HG02943 (cell line): ENCODE results near the gene CASP4.
"Not testable (repeated sequence)": the region's sequence is repeated elsewhere in the genome, so short reads cannot be mapped to it uniquely, and the experiment has no call there.

Source experiments
- ATAC-seq: cut with Tn5 transposase; IDR thresholded peaks from one replicate; pipeline ENCODE4 v1.9.1; 2021; ENCODE audit warnings: mild to moderate bottlenecking, low read depth, moderate library complexity; ENCODE audit not compliant: unreplicated experiment

CASP4 gene

DNA sequence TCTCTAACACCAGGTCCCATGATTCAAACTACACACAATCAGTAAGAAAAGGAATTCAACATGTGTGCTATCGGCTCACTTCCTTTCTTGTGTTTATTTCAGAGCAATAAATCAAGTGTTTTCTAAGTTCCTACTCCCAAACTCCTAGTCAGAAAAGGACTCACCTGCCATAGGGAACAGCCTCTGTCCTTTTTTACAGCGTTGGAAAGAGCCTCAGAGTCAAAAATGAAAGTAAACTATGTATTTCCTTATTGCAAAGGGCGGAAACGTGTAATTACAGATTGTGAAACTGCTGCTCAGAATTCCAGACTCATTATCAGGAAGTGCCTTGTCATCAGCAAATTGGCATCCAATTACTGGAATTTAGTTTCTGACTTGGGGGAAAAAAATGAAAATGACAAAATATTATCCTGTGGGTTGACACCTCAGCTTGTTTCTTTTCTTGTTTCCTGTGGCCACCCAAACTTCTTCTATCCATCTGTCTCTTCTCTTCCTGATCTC lies at the start of gene CASP4:
Gene CASP4, minus strand, starts transcription at position 220 of the 501 bp plus-strand sequence. Its CDS starts 49 bp downstream, at position 171.
- ATAC-seq = peak; percentile 83

DNA sequence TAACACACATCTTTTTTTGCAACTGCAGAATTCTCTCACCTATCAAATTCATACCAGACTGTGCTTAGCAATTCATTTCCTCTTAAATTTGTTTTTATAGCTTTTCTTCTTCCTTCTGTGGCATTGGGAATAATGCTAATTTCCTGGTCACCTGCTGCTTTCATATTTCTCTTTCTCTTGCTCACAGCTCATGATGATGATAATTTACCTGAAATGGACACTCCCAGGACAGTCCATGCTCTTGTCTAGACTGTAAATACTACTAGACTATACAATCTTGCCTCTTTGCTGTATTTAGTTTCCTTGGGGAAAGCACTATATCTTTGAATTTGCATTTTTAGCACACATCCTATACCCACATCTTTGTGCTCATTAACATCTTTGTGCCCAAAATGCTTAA lies 39.1 kb upstream of the CASP4 start:
- no peak for ATAC-seq

DNA sequence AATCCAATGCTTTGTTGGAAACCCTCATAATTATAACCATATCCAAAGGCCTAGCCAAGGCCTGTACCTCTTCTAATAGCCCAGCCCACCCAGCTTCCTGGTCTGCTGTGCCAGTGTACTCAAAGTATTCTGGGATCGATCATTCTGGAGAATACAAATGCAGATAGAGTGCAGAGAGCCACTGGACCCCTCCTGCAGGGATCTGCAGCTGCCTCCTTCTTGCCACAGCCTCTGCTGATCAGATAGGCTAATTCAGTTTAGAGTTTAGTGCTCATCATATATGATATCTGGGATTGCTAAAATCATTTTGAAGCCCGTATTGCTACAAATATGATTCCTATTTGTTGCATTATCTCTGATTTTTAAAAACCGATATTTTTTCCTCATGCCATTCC lies 37.1 kb upstream of the CASP4 start:
- ATAC-seq = no peak

DNA sequence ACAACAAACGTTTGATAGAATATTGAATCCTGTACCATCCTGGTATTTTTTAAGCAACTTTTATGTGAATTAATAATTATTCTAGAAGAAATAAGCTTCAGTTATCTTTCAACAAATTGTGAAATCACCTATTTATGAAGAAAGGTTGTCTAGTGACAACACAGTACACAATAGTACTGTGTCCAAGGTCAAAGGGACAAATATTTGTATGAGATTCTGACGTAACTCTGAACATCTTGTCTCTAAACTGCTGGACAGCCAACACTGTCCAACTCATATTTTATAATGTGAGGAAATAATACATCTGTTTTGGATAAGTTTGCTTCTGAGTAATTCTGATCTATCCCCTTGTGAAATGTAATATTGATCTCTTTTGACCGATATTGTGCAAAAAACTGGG lies 35.6 kb upstream of the CASP4 start:
- no peak for ATAC-seq

DNA sequence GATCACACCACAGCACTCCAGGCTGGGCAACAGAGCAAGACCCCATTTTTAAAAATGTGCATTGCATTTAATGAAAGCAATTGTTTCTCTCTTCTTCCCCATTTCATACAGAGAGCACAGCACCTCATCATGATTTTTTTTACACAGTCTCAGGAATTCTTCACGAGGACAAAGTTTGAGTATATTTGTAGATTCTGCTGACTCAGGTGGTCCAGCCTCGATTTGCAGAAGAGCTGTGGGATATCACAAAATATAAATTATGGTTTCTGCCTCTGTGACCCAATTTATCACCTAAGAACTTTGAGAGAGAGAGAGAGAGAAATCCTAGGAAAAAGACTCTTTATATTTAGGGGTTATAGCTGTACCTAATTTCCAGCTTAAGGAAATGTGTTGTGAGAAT lies 34.8 kb upstream of the CASP4 start:
- no peak for ATAC-seq

DNA sequence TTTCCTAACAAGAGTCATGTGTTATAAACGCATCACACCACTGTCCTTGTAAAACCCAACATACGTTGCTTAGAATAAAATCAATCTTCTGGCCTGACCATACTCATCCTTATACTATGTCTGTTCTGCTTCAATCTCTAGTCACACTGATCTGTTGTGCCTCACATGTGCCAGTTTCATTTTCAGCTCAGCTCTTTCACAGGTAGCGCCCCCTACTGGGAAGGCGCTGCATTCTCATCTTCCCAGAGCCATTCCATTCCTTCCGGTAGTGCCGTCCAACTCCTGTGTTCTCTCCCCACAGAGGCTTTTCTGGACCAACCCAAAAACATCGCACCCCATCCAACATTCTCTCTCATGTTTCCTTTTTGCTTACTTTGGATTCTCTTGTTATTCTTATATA lies 32.4 kb upstream of the CASP4 start:
- peak; percentile 83 for ATAC-seq

DNA sequence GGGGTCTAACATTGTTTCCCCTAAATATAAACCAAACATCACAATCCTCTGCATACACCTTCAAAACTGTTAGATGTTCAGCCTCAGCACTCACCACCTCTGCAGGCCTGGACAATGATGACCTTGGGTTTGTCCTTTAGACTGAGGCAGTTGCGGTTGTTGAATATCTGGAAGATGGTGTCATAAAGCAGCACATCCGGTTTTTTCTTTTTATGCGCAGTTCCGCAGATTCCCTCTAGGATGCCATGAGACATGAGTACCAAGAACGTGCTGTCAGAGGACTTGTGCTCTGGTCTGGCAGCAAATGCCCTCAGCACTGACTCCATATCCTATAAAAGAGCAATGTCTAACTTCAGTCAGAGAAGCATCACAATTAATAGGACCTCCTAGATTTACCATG lies 31.8 kb upstream of the CASP4 start:
- no peak for ATAC-seq

DNA sequence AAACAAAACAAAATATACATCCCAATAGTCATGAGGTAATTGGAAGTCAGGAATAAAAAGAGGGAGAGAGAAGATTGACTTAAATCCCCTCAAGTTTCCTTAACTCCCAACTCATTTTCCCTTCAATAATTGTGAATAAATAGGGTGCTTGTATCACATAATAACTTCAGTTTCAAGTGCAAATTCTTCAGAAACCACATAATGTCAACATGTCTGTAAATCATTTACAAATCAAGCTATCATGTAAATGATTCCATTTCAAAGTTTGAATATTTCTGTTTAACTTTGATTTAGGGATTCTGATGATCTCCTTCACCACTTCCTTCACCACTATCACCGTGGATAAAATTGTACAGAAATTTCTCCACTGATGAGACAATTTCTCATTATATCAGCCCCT lies 31.3 kb upstream of the CASP4 start:
- no peak for ATAC-seq

DNA sequence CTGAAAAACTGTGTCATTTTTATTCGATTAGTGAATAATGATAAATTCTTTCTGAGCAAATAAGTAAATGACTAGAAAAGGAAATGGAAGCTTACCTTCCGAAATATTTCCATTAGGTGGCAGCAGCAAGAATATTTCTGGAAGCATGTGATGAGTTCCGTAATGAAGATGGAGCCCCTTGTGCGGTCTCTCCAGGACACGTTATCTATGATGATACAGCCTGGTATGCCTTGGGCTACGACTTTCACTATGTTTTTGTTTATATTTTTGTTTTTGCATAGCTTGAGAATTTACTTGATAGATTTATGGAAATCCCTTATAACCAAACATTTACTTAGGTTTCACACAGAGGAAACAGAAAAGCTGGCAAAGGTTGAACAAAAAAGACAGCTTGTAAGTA lies 28.9 kb upstream of the CASP4 start:
- no peak for ATAC-seq

DNA sequence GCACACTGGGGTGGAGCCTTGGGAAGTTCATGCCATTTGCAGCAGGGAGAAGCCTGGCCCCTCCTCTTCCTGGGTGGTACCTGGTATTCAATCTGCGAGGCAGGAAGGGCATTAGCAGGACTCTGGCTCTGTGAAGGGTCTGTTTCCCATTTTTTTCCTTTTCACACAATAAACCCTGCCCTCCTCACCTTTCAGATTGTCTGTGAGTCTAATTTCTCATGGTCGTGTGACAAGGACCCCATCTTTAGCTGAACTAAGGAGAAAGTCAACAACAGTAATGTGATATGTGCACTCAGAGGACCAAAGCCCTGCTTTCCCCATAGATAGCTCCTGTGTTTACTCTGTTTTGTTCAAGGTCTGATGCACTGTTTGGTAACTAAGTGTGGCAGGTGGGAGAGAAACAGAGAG lies 26.6 kb upstream of the CASP4 start:
- no peak for ATAC-seq

DNA sequence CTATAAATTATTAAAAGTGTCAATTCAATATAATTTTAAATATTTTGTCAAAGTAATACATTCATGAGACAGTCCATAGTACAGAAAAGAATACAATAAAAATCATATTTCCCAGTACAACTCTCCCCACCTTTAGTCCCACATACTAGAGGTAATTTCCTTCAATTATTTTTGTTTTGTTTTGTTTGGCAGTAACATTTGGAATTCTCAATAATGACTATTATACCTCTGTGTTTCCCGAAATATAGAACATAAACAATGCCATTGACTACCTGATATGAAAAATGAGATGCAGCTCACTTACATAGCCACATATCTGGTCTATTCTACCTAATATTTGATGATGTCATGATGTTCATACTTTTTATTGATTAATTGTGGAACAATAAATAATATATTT lies 24.4 kb upstream of the CASP4 start:
- ATAC-seq = no peak

DNA sequence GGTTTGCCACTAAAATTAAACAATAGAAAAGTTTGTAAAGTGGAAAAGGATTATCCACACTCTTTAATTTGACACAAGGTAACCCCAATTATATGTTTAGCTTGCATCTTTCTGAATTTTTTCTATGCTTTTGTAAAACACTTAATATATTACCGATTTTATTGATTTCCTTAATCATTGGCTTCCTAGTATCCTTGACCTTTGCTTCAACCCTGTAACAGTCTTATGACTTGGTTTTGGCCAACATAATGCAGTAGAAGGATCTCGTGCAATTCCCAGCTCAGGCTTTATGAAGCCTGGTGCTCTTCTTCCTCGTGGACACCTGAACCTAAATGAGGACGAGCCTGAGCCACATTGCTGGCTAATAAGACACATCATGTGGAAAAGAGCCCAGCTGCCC lies 23.6 kb upstream of the CASP4 start:
- ATAC-seq = no peak

DNA sequence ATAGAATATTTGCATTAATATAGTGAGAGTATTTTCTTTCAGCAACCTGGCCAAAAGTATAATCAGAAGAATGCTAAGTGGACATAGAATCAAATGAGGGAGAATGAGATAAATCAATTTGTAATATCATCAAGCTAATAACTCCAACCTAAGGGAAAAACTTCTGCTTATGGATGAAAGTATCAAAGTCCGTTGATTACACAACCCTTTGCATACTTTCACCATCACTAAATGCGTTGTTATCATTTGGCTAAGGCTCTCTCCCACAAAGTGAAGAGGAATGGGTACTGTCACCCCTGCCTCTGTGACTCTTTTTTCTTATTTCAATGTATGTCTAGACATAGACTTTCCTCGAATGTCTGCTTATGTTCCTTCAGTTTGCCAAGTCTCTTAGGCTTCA lies 16.4 kb upstream of the CASP4 start:
- ATAC-seq = no peak

DNA sequence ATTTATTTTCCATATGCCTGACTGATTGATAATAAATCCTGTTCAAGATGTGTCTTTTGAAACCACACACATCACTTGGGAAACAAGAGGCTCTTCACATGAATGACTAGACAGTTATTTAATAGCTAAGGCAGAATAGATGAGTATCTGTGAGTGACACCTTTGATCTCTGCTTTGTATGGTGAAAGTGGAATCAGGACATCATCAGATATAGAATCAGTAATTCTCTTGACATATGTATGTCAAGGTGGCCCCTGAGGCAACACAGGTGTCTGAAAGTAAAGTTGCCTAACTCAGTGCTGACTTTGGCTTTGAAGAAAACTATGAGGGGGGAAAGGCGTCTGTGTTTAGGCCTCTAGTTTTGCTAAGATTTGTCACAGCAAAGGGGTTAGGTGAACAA lies 11.5 kb upstream of the CASP4 start:
- no peak for ATAC-seq

DNA sequence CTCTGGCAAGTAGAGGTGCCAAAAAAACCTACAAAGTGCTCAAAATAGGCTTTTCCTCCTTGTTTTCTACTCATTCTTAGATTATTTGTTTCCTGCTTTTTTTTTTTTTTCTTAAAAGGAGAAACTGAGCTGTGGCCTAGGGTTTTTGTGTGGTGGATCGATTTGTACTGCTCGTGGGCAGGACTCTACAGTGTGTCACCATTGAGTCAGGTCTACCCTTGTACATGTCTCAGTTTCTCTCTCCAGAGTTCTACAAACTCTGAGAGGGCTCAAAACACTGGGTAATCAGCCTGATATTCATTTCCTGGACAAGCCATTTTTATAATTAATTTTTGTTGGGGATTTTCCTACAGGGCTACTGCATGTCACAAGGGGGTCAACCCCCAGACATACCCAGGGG lies 5.2 kb upstream of the CASP4 start:
- ATAC-seq = no peak

DNA sequence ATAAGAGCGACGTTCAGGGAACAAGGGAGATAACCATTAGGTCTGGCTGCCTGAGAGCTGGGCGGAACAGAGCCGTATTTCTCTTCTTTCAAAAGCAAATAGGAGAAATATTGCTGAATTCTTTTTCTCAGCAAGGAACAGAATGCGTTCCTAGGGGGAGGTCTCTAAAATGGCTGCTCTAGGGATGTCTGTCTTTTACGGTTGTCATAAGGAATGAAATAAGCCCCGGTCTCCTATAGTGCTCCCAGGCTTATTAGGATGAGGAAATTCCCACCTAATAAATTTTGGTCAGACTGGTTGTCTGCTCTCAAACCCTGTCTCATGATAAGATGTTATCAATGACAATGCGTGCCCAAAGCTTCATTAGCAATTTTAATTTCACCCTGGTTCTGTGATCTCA lies 4.5 kb upstream of the CASP4 start:
- not testable (repeated sequence) for ATAC-seq

DNA sequence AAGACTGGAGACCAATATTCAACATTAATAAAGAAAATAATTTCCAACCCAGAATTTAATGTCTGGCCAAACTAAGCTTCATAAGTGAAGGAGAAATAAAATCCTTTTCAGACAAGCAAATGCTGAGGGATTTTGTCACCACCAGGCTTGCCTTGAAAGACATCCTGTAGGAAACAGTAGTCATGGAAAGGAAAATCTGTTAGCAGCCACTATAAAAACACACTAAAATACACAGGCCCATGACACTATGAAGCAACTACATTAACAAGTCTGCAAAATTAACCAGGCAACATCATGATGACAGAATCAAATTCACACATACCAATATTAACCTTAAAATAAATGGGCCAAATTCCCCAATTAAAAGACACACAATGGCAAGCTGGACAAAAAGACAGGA lies 2.4 kb upstream of the CASP4 start:
- no peak for ATAC-seq

DNA sequence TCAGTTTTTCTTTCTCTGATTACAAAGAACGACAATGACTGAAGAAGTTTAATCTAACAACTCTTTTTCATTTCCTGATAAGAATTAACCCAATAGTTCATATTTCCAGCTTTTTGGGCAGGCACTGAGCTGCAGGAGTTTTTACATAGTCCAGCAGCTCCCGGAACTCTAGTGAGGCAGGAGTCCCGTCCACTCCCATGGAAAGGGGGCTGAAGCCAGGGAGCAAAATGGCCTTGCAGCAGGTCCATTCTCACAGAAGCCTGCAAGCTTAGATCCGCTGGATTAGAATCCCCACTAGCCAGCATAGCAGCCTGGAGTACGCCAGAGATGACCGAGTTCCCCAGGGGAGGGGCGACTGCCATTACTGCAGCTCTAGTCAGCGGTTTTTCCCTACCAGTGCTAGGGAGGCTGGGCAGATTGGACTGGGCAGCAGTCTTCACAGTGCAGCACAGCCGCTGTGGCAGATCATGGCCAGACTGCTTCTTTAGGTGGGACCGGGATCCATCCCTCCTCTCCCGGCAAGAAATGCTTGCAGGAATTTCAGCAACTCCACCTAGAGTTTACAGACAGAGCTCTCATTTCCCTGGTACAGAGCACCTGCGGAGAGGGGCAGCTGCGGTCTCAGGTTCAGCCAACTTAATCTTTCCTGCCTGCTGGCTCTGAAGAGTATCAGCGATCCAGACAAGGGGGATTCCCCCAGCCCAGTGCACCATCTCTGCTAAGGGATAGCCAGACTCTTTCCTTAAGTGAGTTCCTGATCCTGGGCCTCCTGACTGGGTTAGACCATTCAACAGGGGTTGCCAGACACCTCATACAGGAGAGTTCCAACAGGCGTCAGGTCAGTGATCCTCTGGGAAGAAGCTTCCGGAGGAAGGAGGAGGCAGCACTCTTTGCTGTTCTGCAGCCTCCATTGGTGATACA lies 742 bp upstream of the CASP4 start:
- no peak for ATAC-seq

DNA sequence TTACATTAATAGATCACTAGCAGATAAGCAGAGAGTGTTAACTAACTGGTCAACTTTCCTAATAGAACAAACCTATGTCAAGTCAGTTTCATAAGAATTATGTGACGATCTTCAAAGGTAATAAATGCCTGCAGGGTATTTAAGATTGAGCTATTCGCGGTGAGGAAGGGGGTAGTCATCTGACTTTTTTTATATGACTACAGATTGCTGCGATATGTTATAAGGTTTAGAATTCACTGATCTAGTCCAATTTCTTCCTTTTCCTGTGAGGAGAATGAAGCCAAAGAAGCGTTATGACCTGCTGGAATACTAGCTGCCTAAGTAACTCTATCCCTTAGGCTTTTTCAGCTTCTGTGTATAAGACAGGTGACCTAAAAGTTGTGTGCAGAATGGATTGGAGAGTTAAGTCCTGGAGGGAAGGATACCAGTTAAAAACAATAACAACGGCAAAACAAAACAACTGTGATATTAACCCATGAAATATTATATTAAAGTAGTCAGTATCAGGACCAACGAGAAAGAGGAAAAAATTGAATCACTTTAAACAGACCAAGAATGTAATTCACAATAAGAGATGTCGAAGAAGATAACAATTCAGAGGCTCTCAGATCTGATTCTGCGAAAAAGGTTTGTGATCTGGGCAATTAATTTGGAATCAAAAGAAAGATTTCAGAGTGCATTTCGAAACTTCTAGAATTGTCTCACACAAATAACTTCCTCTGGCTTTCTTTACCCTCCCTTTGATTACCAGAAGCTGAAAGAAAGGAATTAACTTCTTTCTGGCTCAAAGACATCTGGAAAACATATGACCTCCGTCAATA lies 630 bp downstream of the CASP4 start:
- ATAC-seq = peak; percentile 16

DNA sequence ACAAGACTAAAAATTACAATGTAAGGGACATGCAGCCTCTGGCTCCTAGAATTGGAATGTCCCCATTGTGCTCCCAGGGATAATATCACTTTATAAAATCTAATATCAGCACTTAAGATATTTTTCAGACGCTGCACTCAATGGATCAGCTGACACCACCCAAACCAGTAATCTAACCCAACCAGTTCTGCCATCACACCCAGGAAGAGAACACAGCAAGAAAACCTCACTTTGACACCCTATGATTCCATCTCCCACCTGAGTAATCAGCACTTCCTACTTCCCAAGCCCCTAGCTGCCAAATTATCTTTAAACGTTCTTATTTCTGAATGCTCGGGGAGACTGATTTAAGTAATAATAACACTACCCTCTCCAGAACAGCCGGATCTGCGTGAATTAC lies 2.6 kb downstream of the CASP4 start:
- no peak for ATAC-seq

DNA sequence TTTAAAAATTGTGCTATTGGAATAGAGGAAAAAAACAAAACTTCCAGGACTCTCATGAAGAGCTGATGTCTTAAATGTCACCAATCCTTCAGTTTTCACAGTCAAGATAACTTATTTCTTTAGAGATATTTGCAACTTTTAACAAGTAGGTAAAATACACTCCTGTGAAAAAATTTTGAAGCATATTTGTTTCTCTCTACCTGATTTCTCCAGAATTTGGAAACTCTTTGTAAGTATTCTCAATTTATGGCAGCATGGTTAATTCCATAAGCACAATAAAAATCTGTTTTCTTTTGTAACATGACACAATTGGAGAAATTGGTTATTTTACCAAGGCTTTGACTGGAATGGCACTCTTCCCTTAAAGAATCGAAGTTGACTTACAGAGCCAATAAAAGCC lies 4.1 kb downstream of the CASP4 start:
- no peak for ATAC-seq

DNA sequence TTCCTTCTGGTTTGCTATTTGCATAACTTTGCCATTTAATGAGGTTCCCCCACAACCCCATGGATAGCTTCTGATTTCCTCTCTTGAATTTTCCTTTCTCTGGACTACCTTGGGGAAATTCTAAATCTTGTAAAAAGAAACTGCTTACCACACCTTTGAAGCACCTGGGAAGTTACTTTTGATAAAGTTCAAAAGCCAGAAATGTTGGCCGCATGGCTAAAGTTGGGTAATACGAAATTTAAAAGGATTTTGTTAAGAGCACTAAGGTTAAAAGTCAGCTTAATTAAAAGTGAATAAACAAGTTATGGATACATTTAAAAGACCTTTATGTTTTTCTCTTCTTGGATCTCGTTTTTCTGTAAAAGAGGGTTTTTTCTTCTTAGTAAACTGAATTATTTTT lies 5.5 kb downstream of the CASP4 start:
- ATAC-seq = no peak
